GM12892 (cell line): ENCODE measurements around the gene FAM135A.
"Not testable (repeated sequence)": the region's sequence is repeated elsewhere in the genome, so short reads cannot be mapped to it uniquely, and the experiment has no call there.

ENCODE experiments used
- DNase-seq: peaks from one replicate; pipeline ENCODE4 v3.0.0; 2011; ENCODE audit not compliant: insufficient read length
- FAIRE-seq: peaks from 2 replicates; lab custom pipeline; 2011; peaks lifted over from hg19 to GRCh38; lab: Jason Lieb, UNC
- POLR2A ChIP-seq: IDR thresholded peaks from 2 replicates; pipeline ENCODE4 v1.6.1; 2011; ENCODE audit warnings: low read depth, low read length, control low read depth
- POLR2AphosphoS5 ChIP-seq: IDR thresholded peaks from 2 replicates; pipeline ENCODE4 v1.6.1; 2011; ENCODE audit warnings: low read depth, low read length, control low read depth
- TAF1 ChIP-seq: IDR thresholded peaks from 2 replicates; pipeline ENCODE4 v1.6.1; 2011; ENCODE audit warnings: low read depth, mild to moderate bottlenecking, control low read depth, low read length, borderline replicate concordance

The FAM135A gene

DNA sequence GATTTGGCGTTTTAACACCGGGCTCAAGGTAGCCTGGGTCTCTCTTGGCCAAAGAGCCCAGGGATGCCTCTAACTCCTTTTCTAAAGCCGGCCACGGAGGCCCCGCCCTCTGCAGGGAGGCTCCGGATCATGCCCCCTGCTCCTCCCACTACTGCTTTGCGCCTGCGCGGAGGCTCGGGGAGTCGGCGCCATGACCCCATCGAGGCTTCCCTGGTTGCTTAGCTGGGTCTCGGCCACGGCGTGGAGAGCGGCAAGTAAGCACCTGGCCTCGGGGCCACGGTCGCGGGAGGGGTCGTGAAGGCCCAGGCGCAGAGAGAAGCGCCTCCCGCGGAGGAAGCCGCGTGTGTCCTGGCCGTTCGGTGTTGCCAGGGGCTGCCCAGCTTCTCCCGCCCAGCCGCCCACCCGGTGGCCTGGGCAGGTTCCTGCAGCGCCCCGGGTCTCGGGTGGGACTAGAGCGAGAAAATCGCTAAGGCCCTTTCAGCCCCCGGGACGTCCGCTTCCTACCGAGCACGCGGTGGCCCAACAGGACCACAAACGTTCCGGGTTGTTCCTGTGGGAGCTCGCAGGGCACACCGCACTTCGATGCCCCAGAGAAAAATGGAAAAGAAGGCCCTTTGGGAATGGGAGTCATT is 153.6 kb downstream of the FAM135A start, which contains the start of gene SDHAF4:
SDHAF4 (plus strand) TSS at position 180 of the 632 bp plus-strand sequence; CDS start at position 191, 11 bp downstream.
- peak; percentile 84 for DNase-seq
- TF ChIP-seq TAF1 (0 out of 2 replicates have a peak, but pooled peaks have one; percentile 22), POLR2AphosphoS5 (peak; percentile 92), POLR2A (peak; percentile 93)
- peak; percentile 91 for FAIRE-seq

DNA sequence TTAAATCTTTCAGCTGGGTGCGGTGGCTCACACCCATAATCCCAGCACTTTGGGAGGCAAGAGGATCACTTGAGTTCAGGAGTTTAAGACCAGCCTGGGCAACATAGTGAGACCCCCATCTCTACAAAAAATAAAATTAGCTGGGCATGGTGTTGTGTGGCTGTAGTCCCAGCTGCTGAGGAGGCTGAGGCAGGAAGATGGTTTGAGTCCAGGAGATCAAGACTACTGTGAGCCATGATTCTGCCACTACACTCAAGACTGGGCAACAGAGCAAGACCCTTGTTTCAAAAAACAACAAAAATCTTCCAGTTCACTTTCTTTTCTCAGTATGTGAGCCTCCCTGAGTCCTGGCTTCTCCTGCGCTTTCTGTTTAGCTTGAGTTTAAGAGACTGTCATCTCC is 161.3 kb downstream of the FAM135A start:
- DNase-seq = no peak
- FAIRE-seq = no peak
- TF ChIP-seq TAF1 = no peak
- no peak for TF ChIP-seq POLR2AphosphoS5
- TF ChIP-seq POLR2A = no peak

DNA sequence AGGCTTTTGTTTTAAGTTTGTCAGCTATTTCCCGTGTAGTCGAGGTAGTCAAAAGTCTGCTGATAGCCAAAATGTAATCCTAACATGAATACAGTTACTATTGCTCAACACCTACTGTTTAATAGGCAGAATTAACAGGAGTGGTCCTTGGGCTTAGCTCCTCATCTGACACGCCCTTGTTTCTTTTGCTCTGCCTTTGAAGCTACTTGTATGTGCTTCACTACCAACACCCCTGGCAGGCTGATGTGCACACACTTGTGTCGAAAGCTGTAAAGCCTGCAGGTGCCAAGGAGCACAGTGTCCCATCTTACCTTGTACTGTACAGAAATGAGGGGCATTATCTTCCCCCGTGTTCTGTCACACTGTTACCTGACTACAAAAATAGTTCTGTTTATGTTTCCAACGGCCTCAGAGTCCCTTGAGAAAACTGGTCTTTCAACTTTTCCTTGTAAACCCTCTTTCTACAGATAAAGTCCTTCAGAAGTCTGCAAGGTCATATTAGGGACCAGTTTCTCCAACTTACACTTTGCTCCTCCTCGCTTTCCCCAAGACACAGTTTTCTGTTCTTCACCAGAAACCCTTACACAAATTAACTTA is 162.7 kb downstream of the FAM135A start:
- TF ChIP-seq POLR2AphosphoS5 (no peak), TAF1 (no peak), POLR2A (no peak)
- no peak for DNase-seq
- FAIRE-seq = no peak

DNA sequence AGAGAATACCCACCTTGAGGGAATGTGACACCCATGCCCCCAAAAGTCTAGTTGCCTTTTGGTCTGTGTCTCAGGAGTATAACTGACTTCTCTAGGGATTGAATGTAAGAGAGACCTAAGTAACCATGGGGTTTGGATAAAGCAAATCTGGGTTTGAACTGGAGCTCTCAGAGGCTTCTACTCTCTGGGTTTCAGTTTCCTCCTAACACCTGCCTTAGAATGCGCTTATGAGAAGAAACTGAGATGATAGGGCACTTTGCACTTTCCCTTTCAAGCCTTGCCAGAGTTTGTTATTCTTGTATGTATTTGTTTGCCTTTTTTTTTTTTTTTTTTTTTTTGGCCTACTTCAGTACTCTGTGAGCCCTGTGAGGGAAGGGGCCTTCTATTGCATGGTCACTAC is 172.8 kb downstream of the FAM135A start:
- TF ChIP-seq TAF1 (no peak), POLR2AphosphoS5 (no peak), POLR2A (no peak)
- no peak for FAIRE-seq

GRCh38 chr6:70590400-70590799 is 177.1 kb downstream of the FAM135A start:
- TF ChIP-seq TAF1 (no peak), POLR2A (no peak), POLR2AphosphoS5 (no peak)
- DNase-seq (no peak), FAIRE-seq (no peak)

More for the DNA sequence above, 172.8 kb downstream of the FAM135A start:
- DNase-seq = peak; percentile 31

- DNase-seq (no peak), FAIRE-seq (no peak)
- no peak for TF ChIP-seq POLR2AphosphoS5
- no peak for TF ChIP-seq TAF1
- no peak for TF ChIP-seq POLR2A
Measured at GRCh38 chr6:70592391-70593117, 179.2 kb downstream of the FAM135A start.

DNA sequence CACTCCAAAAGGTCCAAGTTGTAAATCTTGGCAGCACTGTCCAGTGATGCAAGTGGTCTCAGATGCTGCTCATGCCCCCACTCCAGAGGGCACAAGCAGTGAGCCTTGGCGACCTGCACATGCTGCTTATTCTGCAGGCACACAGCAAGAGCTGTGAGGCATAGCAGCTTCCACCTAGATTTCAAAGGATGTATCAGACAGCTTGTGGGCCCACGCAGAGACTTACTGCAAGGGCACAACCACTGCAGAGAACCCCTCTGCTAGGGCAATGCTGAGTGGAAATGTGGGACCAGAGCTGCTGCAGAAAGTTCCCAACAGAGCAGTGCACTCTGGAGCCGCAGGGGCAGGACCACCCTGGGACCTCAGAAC is 179.8 kb downstream of the FAM135A start:
- DNase-seq (no peak), FAIRE-seq (no peak)
- TF ChIP-seq TAF1 (no peak), POLR2A (no peak), POLR2AphosphoS5 (no peak)

DNA sequence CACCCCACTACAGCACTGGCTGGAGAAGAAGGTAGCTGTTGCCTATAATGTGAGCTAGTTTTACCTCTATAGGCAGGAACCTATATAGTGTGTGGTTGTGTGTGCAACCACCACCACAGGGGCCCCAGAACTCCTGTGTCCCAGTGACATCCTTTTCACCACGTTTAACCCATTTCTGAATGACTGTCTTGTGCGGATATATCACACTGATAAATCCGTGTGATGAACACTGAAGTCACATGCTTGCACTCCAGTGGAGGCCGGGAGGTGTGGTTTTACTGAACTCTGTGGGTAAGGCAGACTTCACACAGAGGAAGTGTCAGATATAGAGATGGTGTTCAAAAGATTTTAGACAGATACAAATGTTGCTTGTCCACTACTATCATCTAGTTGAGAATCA is 185.9 kb downstream of the FAM135A start:
- DNase-seq = no peak
- no peak for TF ChIP-seq TAF1
- TF ChIP-seq POLR2A = no peak
- TF ChIP-seq POLR2AphosphoS5 = no peak
- no peak for FAIRE-seq

DNA sequence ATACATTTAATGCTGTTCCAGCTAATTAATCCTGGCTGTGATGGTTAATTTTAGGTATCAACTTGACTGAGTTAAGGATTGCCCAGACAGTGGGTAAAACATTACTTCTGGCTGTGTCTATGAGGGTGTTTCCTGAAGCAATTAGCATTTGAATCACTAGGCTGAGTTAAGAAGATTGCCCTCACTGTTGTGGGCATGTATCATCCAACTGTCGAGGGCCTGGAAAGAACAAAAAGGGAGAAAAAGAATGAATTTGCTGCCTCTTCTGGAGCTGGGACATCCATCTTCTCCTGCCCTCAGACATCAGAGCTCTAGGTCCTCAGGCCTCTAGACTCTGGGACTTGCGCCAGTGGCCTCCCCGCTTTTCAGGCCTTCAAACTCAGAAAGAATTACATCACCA is 187.7 kb downstream of the FAM135A start:
- no peak for DNase-seq
- TF ChIP-seq POLR2AphosphoS5 = no peak
- TF ChIP-seq POLR2A = no peak
- TF ChIP-seq TAF1 = no peak
- FAIRE-seq = peak; percentile 58

DNA sequence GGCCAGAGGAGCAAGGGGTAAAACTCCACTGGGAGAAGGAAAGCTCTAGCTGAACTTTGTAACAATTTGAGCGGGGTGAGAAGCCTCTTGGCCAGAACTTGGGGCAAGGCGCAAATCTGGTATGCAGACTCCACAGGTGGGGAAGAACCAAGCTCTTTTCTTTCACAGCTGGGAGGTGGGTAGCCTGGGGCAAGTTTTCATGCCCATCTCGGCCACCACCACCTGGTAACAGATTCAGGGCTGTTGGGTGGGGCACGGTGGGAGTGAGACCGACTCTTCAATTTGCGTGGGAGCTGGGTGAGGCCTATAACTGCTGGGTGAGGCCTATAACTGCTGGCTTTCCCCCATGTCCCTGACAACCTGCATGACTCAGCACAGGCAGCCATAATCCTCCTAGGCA is 190.9 kb downstream of the FAM135A start:
- no peak for FAIRE-seq
- no peak for TF ChIP-seq POLR2AphosphoS5
- no peak for TF ChIP-seq TAF1
- TF ChIP-seq POLR2A = no peak
- DNase-seq = no peak

DNA sequence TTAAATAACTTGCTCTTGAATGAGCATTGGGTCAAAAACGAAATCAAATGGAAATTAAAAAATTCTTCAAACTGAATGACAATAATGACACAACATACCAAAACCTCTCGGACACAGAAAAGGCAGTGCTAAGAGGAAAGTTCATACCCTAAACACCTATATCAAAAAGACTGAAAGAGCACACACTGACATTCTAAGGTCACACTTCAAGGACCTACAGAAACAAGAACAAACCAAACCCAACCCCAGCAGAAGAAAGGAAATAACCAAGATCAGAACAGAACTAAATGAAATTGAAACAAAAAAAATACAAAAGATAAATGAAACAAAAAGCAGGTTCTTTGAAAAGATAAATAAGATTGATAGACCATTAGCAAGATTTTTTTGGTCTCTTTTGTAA is 194.1 kb downstream of the FAM135A start:
- not testable (repeated sequence) for FAIRE-seq

GRCh38 chr6:70609181-70609580 is 195.9 kb downstream of the FAM135A start:
- not testable (repeated sequence) for DNase-seq, FAIRE-seq

More for the DNA sequence above, 194.1 kb downstream of the FAM135A start:
- DNase-seq = not testable (repeated sequence)
